Ascending aorta (tissue), 2 donors: ENCODE data around the gene UXS1. TPM values are rescaled to one million over a fixed set of nuclear protein-coding genes. Genes with fewer than 3 reads are reported as not detected.

ENCODE experiments used
- DNase-seq, 2 donors: peaks; one replicate each; pipeline ENCODE4 v3.0.0-alpha.2; 2019; ENCODE audit warnings: low spot score in 2 of 2
- H3K27ac ChIP-seq, 2 donors: fragments of 200-600 bp; sonication (generic); one replicate each; pipeline ENCODE4 v1.5.1; 2016 to 2017; ENCODE audit warnings: mild to moderate bottlenecking in 1 of 2
- H3K27me3 ChIP-seq: fragments of 200-600 bp; sonication (generic); one replicate; pipeline ENCODE4 v1.5.1; 2017
- H3K36me3 ChIP-seq, 2 donors: fragments of 200-600 bp; sonication (generic); one replicate each; pipeline ENCODE4 v1.5.1; 2016
- H3K4me1 ChIP-seq, 2 donors: fragments of 200-600 bp; sonication (generic); one replicate each; pipeline ENCODE4 v1.5.1; 2016 to 2017; ENCODE audit warnings: mild to moderate bottlenecking in 1 of 2
- H3K4me3 ChIP-seq, 2 donors: fragments of 200-600 bp; sonication (generic); one replicate each; pipeline ENCODE4 v1.5.1; 2016 to 2017; ENCODE audit warnings: mild to moderate bottlenecking in 1 of 2
- H3K9me3 ChIP-seq, 2 donors: fragments of 200-600 bp; sonication (generic); one replicate each; pipeline ENCODE4 v1.5.1; 2016
- intact Hi-C: fragments of 100-400 bp; cut with DNase I; formaldehyde crosslinking; loops from one replicate; pipeline ENCODE4 v1.15.1; 2023
- total RNA-seq: library from RNA; depleted of rRNA; stranded (reverse); fragments of >200 nt; gene quantifications from one replicate; pipeline ENCODE4 v1.1.0, GENCODE V29; 2016
- TF ChIP-seq, protein P1 (sequence below), 3 experiments: fragments of 200-600 bp in 2 of 3; fragments of 450-650 bp in 1 of 3; sonication (generic) in 2 of 3; IDR thresholded peaks; one replicate each; pipeline ENCODE4 v1.5.1; 2016 to 2019; ENCODE audit warnings: antibody characterized with exemption in 3 of 3, mild to moderate bottlenecking in 1 of 3, moderate library complexity in 1 of 3

UXS1 gene
- total RNA-seq, 1 donor from 2014 or later, result 146 TPM

- peaks cover 0 to 3% of the 10 kb centered on the region in 2 donors for H3K4me1 ChIP-seq
- intact Hi-C loops, result no loop called here
- no peak overlapping the region for H3K4me3 ChIP-seq
- TF ChIP-seq, protein P1, sequence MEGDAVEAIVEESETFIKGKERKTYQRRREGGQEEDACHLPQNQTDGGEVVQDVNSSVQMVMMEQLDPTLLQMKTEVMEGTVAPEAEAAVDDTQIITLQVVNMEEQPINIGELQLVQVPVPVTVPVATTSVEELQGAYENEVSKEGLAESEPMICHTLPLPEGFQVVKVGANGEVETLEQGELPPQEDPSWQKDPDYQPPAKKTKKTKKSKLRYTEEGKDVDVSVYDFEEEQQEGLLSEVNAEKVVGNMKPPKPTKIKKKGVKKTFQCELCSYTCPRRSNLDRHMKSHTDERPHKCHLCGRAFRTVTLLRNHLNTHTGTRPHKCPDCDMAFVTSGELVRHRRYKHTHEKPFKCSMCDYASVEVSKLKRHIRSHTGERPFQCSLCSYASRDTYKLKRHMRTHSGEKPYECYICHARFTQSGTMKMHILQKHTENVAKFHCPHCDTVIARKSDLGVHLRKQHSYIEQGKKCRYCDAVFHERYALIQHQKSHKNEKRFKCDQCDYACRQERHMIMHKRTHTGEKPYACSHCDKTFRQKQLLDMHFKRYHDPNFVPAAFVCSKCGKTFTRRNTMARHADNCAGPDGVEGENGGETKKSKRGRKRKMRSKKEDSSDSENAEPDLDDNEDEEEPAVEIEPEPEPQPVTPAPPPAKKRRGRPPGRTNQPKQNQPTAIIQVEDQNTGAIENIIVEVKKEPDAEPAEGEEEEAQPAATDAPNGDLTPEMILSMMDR (IDR thresholded peaks at IDR 0.05), result no peak
- no peaks in the 10 kb centered on the region for H3K36me3 ChIP-seq
- DNase-seq, result no peak
- no peak overlapping the region for H3K27ac ChIP-seq
- H3K27me3 ChIP-seq, result no peaks in the 10 kb centered on the region
- no peaks in the 10 kb centered on the region for H3K9me3 ChIP-seq
Observed at GRCh38 chr2:106201661-106202060, 7.6 kb upstream of the UXS1 start.

- H3K9me3 ChIP-seq, result no peaks in the 10 kb centered on the region
- H3K27me3 ChIP-seq, result no peaks in the 10 kb centered on the region
- TF ChIP-seq, protein P1 (IDR thresholded peaks at IDR 0.05), result no peak
- H3K4me3 ChIP-seq, result no peak overlapping the region
- intact Hi-C loops, result loop anchor here (10.0 kb wide), 5 partner anchors 313 to 793 kb away; no protein-coding TSS in a partner anchor
- no peak overlapping the region for H3K27ac ChIP-seq
- peaks cover 0 to 5% of the 10 kb centered on the region in 2 donors for H3K4me1 ChIP-seq
- no peaks in the 10 kb centered on the region for H3K36me3 ChIP-seq
- peak in 1 of 2 donors; percentile 74 for DNase-seq
Observed at GRCh38 chr2:106197878-106198277, 3.8 kb upstream of the UXS1 start.

- Histone ChIP-seq H3K4me1 (peaks cover 0 to 8% of the 10 kb centered on the region in 2 donors), H3K9me3 (no peaks in the 10 kb centered on the region), H3K27me3 (no peaks in the 10 kb centered on the region), H3K36me3 (no peaks in the 10 kb centered on the region), H3K4me3 (no peak overlapping the region), H3K27ac (no peak overlapping the region)
- intact Hi-C loops, result loop anchor here (10.0 kb wide), 5 partner anchors 311 to 791 kb away; no protein-coding TSS in a partner anchor
- no peak for DNase-seq
- TF ChIP-seq, protein P1 (IDR thresholded peaks at IDR 0.05), result no peak
Observed at GRCh38 chr2:106195981-106196380, 1.9 kb upstream of the UXS1 start.

DNA sequence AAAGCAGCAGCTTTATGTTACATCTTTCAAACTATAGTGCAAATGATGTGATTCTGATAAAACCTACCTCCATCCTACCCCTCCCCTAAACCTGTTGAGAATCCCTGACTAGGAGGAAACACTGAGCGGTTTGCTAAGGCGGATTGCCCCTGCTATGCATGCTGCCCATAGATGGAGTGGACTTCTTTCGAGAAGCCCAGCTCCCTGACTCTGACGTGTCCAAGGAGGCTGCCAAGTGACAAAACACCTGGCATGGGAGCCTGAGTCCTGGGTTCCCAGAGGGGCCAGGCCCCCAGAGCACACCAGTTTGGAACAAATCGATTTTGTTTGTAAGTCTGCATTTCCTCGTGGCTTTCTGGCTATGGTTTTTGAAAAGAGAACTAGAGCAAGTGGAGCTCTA is 1.4 kb upstream of the UXS1 start:
- no peak for DNase-seq
- Histone ChIP-seq H3K27me3 (no peaks in the 10 kb centered on the region), H3K4me3 (peak overlapping the region in 1 of 2 donors; percentile 93), H3K9me3 (no peaks in the 10 kb centered on the region), H3K27ac (no peak overlapping the region), H3K4me1 (peaks cover 0 to 8% of the 10 kb centered on the region in 2 donors), H3K36me3 (no peaks in the 10 kb centered on the region)
- TF ChIP-seq, protein P1 (IDR thresholded peaks at IDR 0.05), result no peak
- intact Hi-C loops, result loop anchor here (10.0 kb wide), 5 partner anchors 311 to 791 kb away; no protein-coding TSS in a partner anchor

GRCh38 chr2:106193690-106193976 is 468 bp downstream of the UXS1 start:
- Histone ChIP-seq H3K4me3 (peak overlapping the region; percentile 93 to 96), H3K4me1 (peaks cover 0 to 8% of the 10 kb centered on the region in 2 donors), H3K9me3 (no peaks in the 10 kb centered on the region), H3K27me3 (no peaks in the 10 kb centered on the region), H3K27ac (peak overlapping the region; percentile 30 to 78), H3K36me3 (no peaks in the 10 kb centered on the region)
- intact Hi-C loops, result loop anchor here (5.0 to 10.0 kb wide), 7 partner anchors 309 to 856 kb away; partner anchors contain the start of genes C2orf49 and NCK2
- no peak for DNase-seq
- TF ChIP-seq, protein P1 (IDR thresholded peaks at IDR 0.05), result no peak
